Sigmoid colon (tissue), 7 donors: ENCODE measurements around the gene PRSS56. TPM values are rescaled to one million over a fixed set of nuclear protein-coding genes. Genes with fewer than 3 reads are reported as not detected.

ENCODE experiments used
- DNase-seq: peaks from one replicate; pipeline ENCODE4 v3.0.0-alpha.2; 2019
- H3K27ac ChIP-seq, 4 donors: fragments of 200-600 bp; sonication (generic); one replicate each; pipeline ENCODE4 v1.5.1; 2016 to 2019; ENCODE audit warnings: mild to moderate bottlenecking in 1 of 4
- H3K27me3 ChIP-seq, 3 donors: fragments of 200-600 bp; sonication (generic); one replicate each; pipeline ENCODE4 v1.5.1; 2019; ENCODE audit warnings: mild to moderate bottlenecking in 1 of 3
- H3K36me3 ChIP-seq, 4 donors: fragments of 200-600 bp; sonication (generic); one replicate each; pipeline ENCODE4 v1.5.1; 2016 to 2019
- H3K4me1 ChIP-seq, 4 donors: fragments of 200-600 bp; sonication (generic); one replicate each; pipeline ENCODE4 v1.5.1; 2017 to 2019
- H3K4me3 ChIP-seq, 4 donors: fragments of 200-600 bp; sonication (generic); one replicate each; pipeline ENCODE4 v1.5.1; 2017 to 2019; ENCODE audit warnings: mild to moderate bottlenecking in 2 of 4, moderate library complexity in 1 of 4
- H3K9me3 ChIP-seq, 4 donors: fragments of 200-600 bp in 3 of 4; sonication (generic) in 3 of 4; one replicate each; pipeline versions ENCODE4 v1.5.1 to v1.6.1; 2013 to 2019
- CTCF ChIP-seq, 4 experiments: fragments of 450-650 bp in 3 of 4; fragments of 200-600 bp in 1 of 4; IDR thresholded peaks; one replicate each; pipeline ENCODE4 v1.5.1; 2016 to 2019; ENCODE audit warnings: antibody characterized with exemption in 4 of 4, mild to moderate bottlenecking in 3 of 4, moderate library complexity in 2 of 4
- EP300 ChIP-seq, 4 donors: sonication (generic); formaldehyde crosslinking; IDR thresholded peaks; one replicate each; pipeline ENCODE4 v1.6.1; 2017; ENCODE audit warnings: antibody characterized with exemption in 4 of 4
- POLR2A ChIP-seq, 2 donors: fragments of 450-650 bp; IDR thresholded peaks; one replicate each; pipeline ENCODE4 v1.6.1; 2016; ENCODE audit warnings: antibody characterized with exemption in 2 of 2, mild to moderate bottlenecking in 2 of 2, moderate library complexity in 2 of 2
- POLR2AphosphoS5 ChIP-seq, 4 donors: sonication (generic); formaldehyde crosslinking; IDR thresholded peaks; one replicate each; pipeline ENCODE4 v1.6.1; 2017; ENCODE audit warnings: antibody characterized with exemption in 4 of 4
- WGBS, 2 donors: extraction: QIAGEN DNeasy Blood & Tissue Kit; methylation state at CpG; one replicate each; pipeline ENCODE4 v1.1.7; 2013; 5-methylcytosine and 5-hydroxymethylcytosine counted together
- intact Hi-C: fragments of 100-400 bp; cut with DNase I; formaldehyde crosslinking; loops from one replicate; pipeline ENCODE4 v1.15.1; 2023
- polyA plus RNA-seq, 3 donors: library from polyadenylated mRNA; stranded (reverse); fragments of 200-250 nt; gene quantifications; one replicate each; pipeline ENCODE4 v1.2.3, GENCODE V29; 2013
- total RNA-seq, 4 donors: library from RNA; depleted of rRNA; stranded (reverse); fragments of >200 nt; gene quantifications; one replicate each; pipeline ENCODE4 v1.1.0, GENCODE V29; 2016
- donor health status: healthy with polysubstance abuse.
- donor health status: Bipolar disorder and iron deficiency.
- donor health status: healthy.

PRSS56 gene
- total and polyA plus RNA-seq, 7 donors: not detected

- no peaks in the 10 kb centered on the region for H3K36me3 ChIP-seq
- H3K9me3 ChIP-seq: no peaks in the 10 kb centered on the region
- TF ChIP-seq EP300 (IDR thresholded peaks at IDR 0.05) (no peak), POLR2AphosphoS5 (IDR thresholded peaks at IDR 0.05) (no peak), CTCF (IDR thresholded peaks at IDR 0.05) (no peak), POLR2A (IDR thresholded peaks at IDR 0.05) (no peak)
- H3K27me3 ChIP-seq: peaks cover 0 to 30% (median 8%) of the 10 kb centered on the region in 3 donors
- 88 to 92% methylated on average over 13 of the region's 13 CpGs for WGBS, 2 donors
- DNase-seq: peak; percentile 49
- no peak overlapping the region for H3K27ac ChIP-seq
- intact Hi-C loops: no loop called here
- H3K4me1 ChIP-seq: no peaks in the 10 kb centered on the region
- H3K4me3 ChIP-seq: no peak overlapping the region
Observed at GRCh38 chr2:232477751-232478510, 42.3 kb upstream of the PRSS56 start.

- Histone ChIP-seq H3K4me3 (no peak overlapping the region), H3K9me3 (no peaks in the 10 kb centered on the region), H3K27me3 (peaks cover 0 to 32% (median 2%) of the 10 kb centered on the region in 3 donors), H3K27ac (no peak overlapping the region), H3K36me3 (no peaks in the 10 kb centered on the region), H3K4me1 (no peaks in the 10 kb centered on the region)
- TF ChIP-seq POLR2AphosphoS5 (IDR thresholded peaks at IDR 0.05) (no peak), CTCF (IDR thresholded peaks at IDR 0.05) (no peak), EP300 (IDR thresholded peaks at IDR 0.05) (no peak), POLR2A (IDR thresholded peaks at IDR 0.05) (no peak)
- WGBS, 2 donors: 38 to 75% methylated on average over 19 of the region's 19 CpGs
- intact Hi-C loops: no loop called here
- peak; percentile 53 for DNase-seq
Observed at GRCh38 chr2:232478571-232479340, 41.4 kb upstream of the PRSS56 start.

- H3K27me3 ChIP-seq: peaks cover 0 to 33% (median 9%) of the 10 kb centered on the region in 3 donors
Observed at GRCh38 chr2:232479341-232480200, 40.6 kb upstream of the PRSS56 start.

GRCh38 chr2:232480201-232481190 is 39.7 kb upstream of the PRSS56 start:
- H3K9me3 ChIP-seq: no peaks in the 10 kb centered on the region
- no peaks in the 10 kb centered on the region for H3K4me1 ChIP-seq
- H3K36me3 ChIP-seq: no peaks in the 10 kb centered on the region
- DNase-seq: peak; percentile 62
- intact Hi-C loops: no loop called here
- H3K27me3 ChIP-seq: peaks cover 9 to 41% (median 18%) of the 10 kb centered on the region in 3 donors
- TF ChIP-seq CTCF (IDR thresholded peaks at IDR 0.05) (no peak), POLR2A (IDR thresholded peaks at IDR 0.05) (no peak), EP300 (IDR thresholded peaks at IDR 0.05) (no peak), POLR2AphosphoS5 (IDR thresholded peaks at IDR 0.05) (no peak)
- H3K4me3 ChIP-seq: no peak overlapping the region
- 70 to 81% methylated on average over 26 of the region's 26 CpGs for WGBS, 2 donors
- no peak overlapping the region for H3K27ac ChIP-seq

More at GRCh38 chr2:232479341-232480200, 40.6 kb upstream of the PRSS56 start:
- Histone ChIP-seq H3K4me3 (no peak overlapping the region), H3K4me1 (no peaks in the 10 kb centered on the region), H3K27ac (no peak overlapping the region), H3K36me3 (no peaks in the 10 kb centered on the region), H3K9me3 (no peaks in the 10 kb centered on the region)
- WGBS, 2 donors: 56 to 75% methylated on average over 21 of the region's 21 CpGs
- peak; percentile 36 for DNase-seq
- intact Hi-C loops: no loop called here
- no peak for TF ChIP-seq POLR2AphosphoS5 (IDR thresholded peaks at IDR 0.05)
